ENCODE data around the gene SKAP1.

DNA sequence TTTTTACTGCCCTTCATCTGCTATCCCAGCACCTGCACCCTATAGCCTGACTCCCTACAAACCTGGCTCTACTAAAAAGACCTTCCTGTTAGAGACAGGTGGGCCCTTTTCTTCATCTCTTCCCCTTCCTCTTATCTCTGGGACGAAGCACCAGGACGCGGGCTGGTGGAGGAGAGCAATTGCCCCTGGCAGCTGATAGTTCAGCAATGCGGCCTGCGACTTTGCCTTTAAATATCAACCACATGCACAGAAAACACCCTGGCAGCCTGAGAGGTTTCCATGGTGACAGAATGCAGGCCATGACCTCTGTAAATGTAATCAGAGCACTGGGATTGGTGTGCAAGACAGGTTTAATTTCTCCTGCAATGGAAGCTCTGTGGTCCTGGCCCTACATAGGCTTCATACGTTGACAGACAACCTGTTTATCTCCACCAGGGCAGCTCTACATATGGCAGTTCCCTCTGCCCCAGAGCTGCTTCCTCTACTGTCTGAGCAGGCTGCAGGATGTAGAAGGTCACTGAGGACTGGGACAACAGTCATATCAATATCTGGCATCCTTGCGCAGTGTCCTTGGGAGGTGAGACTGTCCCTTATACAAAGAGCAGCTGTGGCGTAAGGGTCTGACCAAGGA is 10.0 kb upstream of the SKAP1 start:
- TF ChIP-seq, protein P1, sequence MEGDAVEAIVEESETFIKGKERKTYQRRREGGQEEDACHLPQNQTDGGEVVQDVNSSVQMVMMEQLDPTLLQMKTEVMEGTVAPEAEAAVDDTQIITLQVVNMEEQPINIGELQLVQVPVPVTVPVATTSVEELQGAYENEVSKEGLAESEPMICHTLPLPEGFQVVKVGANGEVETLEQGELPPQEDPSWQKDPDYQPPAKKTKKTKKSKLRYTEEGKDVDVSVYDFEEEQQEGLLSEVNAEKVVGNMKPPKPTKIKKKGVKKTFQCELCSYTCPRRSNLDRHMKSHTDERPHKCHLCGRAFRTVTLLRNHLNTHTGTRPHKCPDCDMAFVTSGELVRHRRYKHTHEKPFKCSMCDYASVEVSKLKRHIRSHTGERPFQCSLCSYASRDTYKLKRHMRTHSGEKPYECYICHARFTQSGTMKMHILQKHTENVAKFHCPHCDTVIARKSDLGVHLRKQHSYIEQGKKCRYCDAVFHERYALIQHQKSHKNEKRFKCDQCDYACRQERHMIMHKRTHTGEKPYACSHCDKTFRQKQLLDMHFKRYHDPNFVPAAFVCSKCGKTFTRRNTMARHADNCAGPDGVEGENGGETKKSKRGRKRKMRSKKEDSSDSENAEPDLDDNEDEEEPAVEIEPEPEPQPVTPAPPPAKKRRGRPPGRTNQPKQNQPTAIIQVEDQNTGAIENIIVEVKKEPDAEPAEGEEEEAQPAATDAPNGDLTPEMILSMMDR (IDR thresholded peaks at IDR 0.05 in 8 of 11, conservative IDR thresholded peaks at IDR 0.05 in 3 of 11) = no peak
- TF ChIP-seq POLR2A (IDR thresholded peaks at IDR 0.05) (no peak), POLR2AphosphoS5 (IDR thresholded peaks at IDR 0.05) (no peak)
